ENCODE measurements around the gene POLG2.
"Not testable (repeated sequence)": the region's sequence is repeated elsewhere in the genome, so short reads cannot be mapped to it uniquely, and the experiment has no call there.

The POLG2 gene

GRCh38 chr17:64491994-64492393, 4.9 kb downstream of the POLG2 start:
- peaks cover 14% of the 10 kb centered on the region for H3K4me1 ChIP-seq (ENCODE audit: control insufficient read depth, insufficient read depth, low read length, poor library complexity, severe bottlenecking)
- H3K27ac ChIP-seq (ENCODE audit: insufficient read depth, low read length, poor library complexity, severe bottlenecking): no peak overlapping the region
- H3K27me3 ChIP-seq (replicated peaks; ENCODE audit: control insufficient read depth, insufficient read depth, low read length, poor library complexity, severe bottlenecking): no peaks in the 10 kb centered on the region
- DNase-seq: no peak
- no peak overlapping the region for H3K4me3 ChIP-seq (ENCODE audit: insufficient read depth, low read depth, low read length, poor library complexity, severe bottlenecking)
- H3K36me3 ChIP-seq (ENCODE audit: control insufficient read depth, insufficient read depth, low read length): peaks cover 14% of the 10 kb centered on the region
- H3K9me3 ChIP-seq (ENCODE audit: control insufficient read depth, low read length): no peaks in the 10 kb centered on the region

GRCh38 chr17:64491034-64491860, 5.6 kb downstream of the POLG2 start:
- Histone ChIP-seq H3K4me1 (ENCODE audit: control insufficient read depth, insufficient read depth, low read length, poor library complexity, severe bottlenecking) (peaks cover 14% of the 10 kb centered on the region), H3K4me3 (ENCODE audit: insufficient read depth, low read depth, low read length, poor library complexity, severe bottlenecking) (no peak overlapping the region), H3K36me3 (ENCODE audit: control insufficient read depth, insufficient read depth, low read length) (peaks cover 19% of the 10 kb centered on the region), H3K9me3 (ENCODE audit: control insufficient read depth, low read length) (no peaks in the 10 kb centered on the region), H3K27me3 (replicated peaks; ENCODE audit: control insufficient read depth, insufficient read depth, low read length, poor library complexity, severe bottlenecking) (no peaks in the 10 kb centered on the region), H3K27ac (ENCODE audit: insufficient read depth, low read length, poor library complexity, severe bottlenecking) (no peak overlapping the region)
- DNase-seq: peak in 1 of 3 donors; percentile 12

GRCh38 chr17:64488301-64488700, 8.6 kb downstream of the POLG2 start:
- Histone ChIP-seq H3K4me3 (ENCODE audit: insufficient read depth, low read depth, low read length, poor library complexity, severe bottlenecking) (no peak overlapping the region), H3K4me1 (ENCODE audit: control insufficient read depth, insufficient read depth, low read length, poor library complexity, severe bottlenecking) (peaks cover 4% of the 10 kb centered on the region), H3K27me3 (replicated peaks; ENCODE audit: control insufficient read depth, insufficient read depth, low read length, poor library complexity, severe bottlenecking) (no peaks in the 10 kb centered on the region), H3K36me3 (ENCODE audit: control insufficient read depth, insufficient read depth, low read length) (peaks cover 26% of the 10 kb centered on the region), H3K27ac (ENCODE audit: insufficient read depth, low read length, poor library complexity, severe bottlenecking) (no peak overlapping the region), H3K9me3 (ENCODE audit: control insufficient read depth, low read length) (no peaks in the 10 kb centered on the region)
- no peak for DNase-seq

GRCh38 chr17:64484380-64484779, 12.5 kb downstream of the POLG2 start:
- Histone ChIP-seq H3K27me3 (replicated peaks; ENCODE audit: control insufficient read depth, insufficient read depth, low read length, poor library complexity, severe bottlenecking) (no peaks in the 10 kb centered on the region), H3K4me1 (ENCODE audit: control insufficient read depth, insufficient read depth, low read length, poor library complexity, severe bottlenecking) (peaks cover 4% of the 10 kb centered on the region), H3K27ac (ENCODE audit: insufficient read depth, low read length, poor library complexity, severe bottlenecking) (no peak overlapping the region), H3K36me3 (ENCODE audit: control insufficient read depth, insufficient read depth, low read length) (peaks cover 31% of the 10 kb centered on the region), H3K9me3 (ENCODE audit: control insufficient read depth, low read length) (no peaks in the 10 kb centered on the region), H3K4me3 (ENCODE audit: insufficient read depth, low read depth, low read length, poor library complexity, severe bottlenecking) (no peak overlapping the region)
- no peak for DNase-seq

- H3K36me3 ChIP-seq (ENCODE audit: control insufficient read depth, insufficient read depth, low read length): peaks cover 24% of the 10 kb centered on the region
- no peaks in the 10 kb centered on the region for H3K9me3 ChIP-seq (ENCODE audit: control insufficient read depth, low read length)
- no peak overlapping the region for H3K4me3 ChIP-seq (ENCODE audit: insufficient read depth, low read depth, low read length, poor library complexity, severe bottlenecking)
- peaks cover 4% of the 10 kb centered on the region for H3K4me1 ChIP-seq (ENCODE audit: control insufficient read depth, insufficient read depth, low read length, poor library complexity, severe bottlenecking)
- DNase-seq: no peak
- no peak overlapping the region for H3K27ac ChIP-seq (ENCODE audit: insufficient read depth, low read length, poor library complexity, severe bottlenecking)
- H3K27me3 ChIP-seq (replicated peaks; ENCODE audit: control insufficient read depth, insufficient read depth, low read length, poor library complexity, severe bottlenecking): no peaks in the 10 kb centered on the region
Measured at GRCh38 chr17:64480951-64481350, 15.9 kb downstream of the POLG2 start.

- no peaks in the 10 kb centered on the region for H3K27me3 ChIP-seq (replicated peaks; ENCODE audit: control insufficient read depth, insufficient read depth, low read length, poor library complexity, severe bottlenecking)
- peaks cover 15% of the 10 kb centered on the region for H3K36me3 ChIP-seq (ENCODE audit: control insufficient read depth, insufficient read depth, low read length)
- H3K27ac ChIP-seq (ENCODE audit: insufficient read depth, low read length, poor library complexity, severe bottlenecking): no peak overlapping the region
- H3K4me1 ChIP-seq (ENCODE audit: control insufficient read depth, insufficient read depth, low read length, poor library complexity, severe bottlenecking): no peaks in the 10 kb centered on the region
- no peaks in the 10 kb centered on the region for H3K9me3 ChIP-seq (ENCODE audit: control insufficient read depth, low read length)
- DNase-seq: no peak
- no peak overlapping the region for H3K4me3 ChIP-seq (ENCODE audit: insufficient read depth, low read depth, low read length, poor library complexity, severe bottlenecking)
Measured at GRCh38 chr17:64477849-64478248, 19.0 kb downstream of the POLG2 start.

- Histone ChIP-seq H3K4me3 (ENCODE audit: insufficient read depth, low read depth, low read length, poor library complexity, severe bottlenecking) (no peak overlapping the region), H3K9me3 (ENCODE audit: control insufficient read depth, low read length) (no peaks in the 10 kb centered on the region), H3K4me1 (ENCODE audit: control insufficient read depth, insufficient read depth, low read length, poor library complexity, severe bottlenecking) (no peaks in the 10 kb centered on the region), H3K27ac (ENCODE audit: insufficient read depth, low read length, poor library complexity, severe bottlenecking) (no peak overlapping the region), H3K36me3 (ENCODE audit: control insufficient read depth, insufficient read depth, low read length) (peaks cover 5% of the 10 kb centered on the region), H3K27me3 (replicated peaks; ENCODE audit: control insufficient read depth, insufficient read depth, low read length, poor library complexity, severe bottlenecking) (no peaks in the 10 kb centered on the region)
- no peak for DNase-seq
Measured at GRCh38 chr17:64472564-64472963, 24.3 kb downstream of the POLG2 start.

- no peak overlapping the region for H3K4me3 ChIP-seq (ENCODE audit: insufficient read depth, low read depth, low read length, poor library complexity, severe bottlenecking)
- DNase-seq: no peak
Measured at GRCh38 chr17:64471440-64471839, 25.4 kb downstream of the POLG2 start.

GRCh38 chr17:64470625-64471024, 26.2 kb downstream of the POLG2 start:
- Histone ChIP-seq H3K4me3 (ENCODE audit: insufficient read depth, low read depth, low read length, poor library complexity, severe bottlenecking) (no peak overlapping the region), H3K9me3 (ENCODE audit: control insufficient read depth, low read length) (no peaks in the 10 kb centered on the region), H3K4me1 (ENCODE audit: control insufficient read depth, insufficient read depth, low read length, poor library complexity, severe bottlenecking) (no peaks in the 10 kb centered on the region), H3K27me3 (replicated peaks; ENCODE audit: control insufficient read depth, insufficient read depth, low read length, poor library complexity, severe bottlenecking) (no peaks in the 10 kb centered on the region), H3K27ac (ENCODE audit: insufficient read depth, low read length, poor library complexity, severe bottlenecking) (no peak overlapping the region), H3K36me3 (ENCODE audit: control insufficient read depth, insufficient read depth, low read length) (no peaks in the 10 kb centered on the region)
- DNase-seq: no peak

More at GRCh38 chr17:64471440-64471839, 25.4 kb downstream of the POLG2 start:
- H3K4me1 ChIP-seq (ENCODE audit: control insufficient read depth, insufficient read depth, low read length, poor library complexity, severe bottlenecking): no peaks in the 10 kb centered on the region
- H3K27ac ChIP-seq (ENCODE audit: insufficient read depth, low read length, poor library complexity, severe bottlenecking): no peak overlapping the region
- no peaks in the 10 kb centered on the region for H3K9me3 ChIP-seq (ENCODE audit: control insufficient read depth, low read length)
- H3K36me3 ChIP-seq (ENCODE audit: control insufficient read depth, insufficient read depth, low read length): no peaks in the 10 kb centered on the region
- H3K27me3 ChIP-seq (replicated peaks; ENCODE audit: control insufficient read depth, insufficient read depth, low read length, poor library complexity, severe bottlenecking): no peaks in the 10 kb centered on the region

- not testable (repeated sequence) for H3K9me3 ChIP-seq (ENCODE audit: control insufficient read depth, low read length); DNase-seq; H3K4me3 ChIP-seq (ENCODE audit: insufficient read depth, low read depth, low read length, poor library complexity, severe bottlenecking); H3K27ac ChIP-seq (ENCODE audit: insufficient read depth, low read length, poor library complexity, severe bottlenecking); H3K36me3 ChIP-seq (ENCODE audit: control insufficient read depth, insufficient read depth, low read length); H3K4me1 ChIP-seq (ENCODE audit: control insufficient read depth, insufficient read depth, low read length, poor library complexity, severe bottlenecking); H3K27me3 ChIP-seq (replicated peaks; ENCODE audit: control insufficient read depth, insufficient read depth, low read length, poor library complexity, severe bottlenecking)
Measured at GRCh38 chr17:64466834-64467233, 30.0 kb downstream of the POLG2 start.
